DMS53 (cell line): ENCODE results near the gene DMTF1.

ENCODE experiments used
- DNase-seq: peaks from one replicate; lab custom pipeline; 2025; lab: John Stamatoyannopoulos, UW

The DMTF1 gene

GRCh38 chr7:87147500-87147899 is 4.8 kb upstream of the DMTF1 start:
- DNase-seq = no peak

DNA sequence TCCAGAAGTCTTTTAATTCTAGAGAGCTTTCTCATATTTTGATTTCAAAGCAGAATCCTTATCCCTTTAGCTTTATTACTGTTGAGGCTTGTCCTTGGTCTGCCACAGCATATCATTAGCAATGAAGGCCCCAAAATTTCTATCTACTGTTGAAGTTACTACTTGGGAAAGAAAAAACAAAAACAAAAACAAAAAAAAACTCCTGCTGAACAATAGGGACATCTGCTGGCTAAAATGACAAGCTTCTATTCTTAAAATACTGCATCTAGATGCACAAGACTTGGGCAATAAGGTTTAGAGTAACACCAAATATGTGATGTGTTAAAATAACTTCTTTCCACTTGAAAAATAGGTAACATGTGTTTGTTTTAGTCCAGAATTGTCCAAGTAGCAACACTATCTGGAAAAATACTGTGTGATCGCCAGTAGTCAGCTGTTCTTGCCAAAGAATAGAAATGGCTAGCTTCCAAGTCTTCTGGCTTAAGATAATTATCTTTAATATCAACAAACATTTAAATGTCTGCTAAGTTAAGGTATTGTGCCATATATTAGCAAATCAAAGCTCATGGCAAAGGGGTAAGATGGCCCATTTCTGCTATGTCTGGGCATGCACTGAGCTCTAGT is 3.8 kb upstream of the DMTF1 start:
- peak; percentile 70 for DNase-seq

DNA sequence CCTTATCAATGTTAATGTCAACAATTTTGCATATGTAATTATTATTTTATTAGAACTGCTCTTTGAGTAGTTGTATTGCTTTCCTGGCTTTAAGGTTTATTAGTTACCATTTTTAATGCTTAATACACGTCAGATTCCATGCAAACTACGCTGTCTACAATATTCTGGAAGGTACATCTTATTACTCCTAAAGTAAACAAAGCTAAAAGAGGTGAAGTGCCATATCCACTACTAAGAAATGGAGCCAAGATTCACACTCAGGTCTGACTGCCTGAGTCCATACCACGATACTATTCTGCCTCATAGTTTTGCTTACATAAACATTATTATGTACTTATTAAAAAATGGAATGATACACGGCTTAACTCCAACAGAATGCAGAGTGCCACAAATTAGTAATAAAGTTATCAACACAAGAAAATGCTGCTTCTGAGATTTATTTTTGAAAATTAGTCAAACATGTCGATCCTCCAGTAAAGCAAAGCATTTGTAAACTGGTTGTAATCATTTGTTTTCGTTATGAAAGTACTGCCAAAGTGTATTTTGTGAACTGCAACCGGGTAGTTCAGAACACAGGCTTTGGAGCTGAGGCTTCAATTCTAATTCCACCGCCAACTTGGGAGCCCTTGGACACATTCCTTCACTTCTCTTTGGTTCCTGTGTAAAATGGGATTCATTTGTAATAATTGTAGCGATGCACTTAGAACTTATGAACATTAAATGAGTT is 1.1 kb upstream of the DMTF1 start:
- peak; percentile 20 for DNase-seq

- DNase-seq = no peak
Measured at GRCh38 chr7:87151729-87152111, 533 bp upstream of the DMTF1 start.

GRCh38 chr7:87152897-87153641 is 816 bp downstream of the DMTF1 start:
- DNase-seq = peak; percentile 69

- no peak for DNase-seq
Measured at GRCh38 chr7:87154166-87154565, 1.9 kb downstream of the DMTF1 start.

DNA sequence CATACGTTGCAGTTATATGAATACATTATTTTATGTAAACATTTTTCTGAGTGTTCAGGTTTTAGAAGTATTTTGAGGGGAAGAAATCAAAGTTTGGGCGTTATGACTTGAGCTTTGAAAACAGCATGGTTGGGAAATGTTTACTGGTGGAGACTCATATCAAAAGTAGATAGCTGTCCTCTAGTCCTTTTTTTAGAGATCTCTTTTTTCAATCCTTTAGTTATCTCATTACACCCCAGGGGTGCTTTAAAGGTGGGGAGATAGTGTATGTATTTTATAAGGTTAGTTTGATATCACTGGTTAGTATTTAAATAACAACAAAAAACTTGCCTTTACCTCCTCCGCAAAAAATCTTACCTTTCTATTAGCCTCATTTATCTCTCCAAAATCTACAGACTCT is 2.3 kb downstream of the DMTF1 start:
- DNase-seq = no peak

DNA sequence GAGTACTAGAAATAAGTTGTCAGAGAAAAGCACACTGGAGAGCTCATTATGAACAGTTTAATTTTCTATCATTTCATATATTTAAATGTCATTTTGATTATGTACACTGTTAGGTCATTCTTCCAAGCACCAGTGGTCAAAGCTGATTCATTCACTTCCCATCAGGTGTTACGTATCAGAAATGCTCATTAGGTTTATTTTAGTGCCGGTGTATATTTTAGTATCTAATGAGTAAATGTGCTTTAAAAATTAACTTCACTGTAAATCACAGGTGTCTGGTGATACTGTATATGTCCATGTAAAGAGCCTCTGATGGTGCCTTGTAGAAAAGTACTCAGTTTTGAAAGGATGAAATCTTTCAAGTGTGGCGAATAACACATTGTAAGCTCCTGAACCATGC is 3.5 kb downstream of the DMTF1 start:
- no peak for DNase-seq

GRCh38 chr7:87156709-87157108 is 4.5 kb downstream of the DMTF1 start:
- DNase-seq = no peak

GRCh38 chr7:87159538-87159937 is 7.3 kb downstream of the DMTF1 start:
- DNase-seq = no peak

GRCh38 chr7:87164433-87164832 is 12.2 kb downstream of the DMTF1 start:
- DNase-seq = no peak

- no peak for DNase-seq
Measured at GRCh38 chr7:87170828-87171227, 18.6 kb downstream of the DMTF1 start.

DNA sequence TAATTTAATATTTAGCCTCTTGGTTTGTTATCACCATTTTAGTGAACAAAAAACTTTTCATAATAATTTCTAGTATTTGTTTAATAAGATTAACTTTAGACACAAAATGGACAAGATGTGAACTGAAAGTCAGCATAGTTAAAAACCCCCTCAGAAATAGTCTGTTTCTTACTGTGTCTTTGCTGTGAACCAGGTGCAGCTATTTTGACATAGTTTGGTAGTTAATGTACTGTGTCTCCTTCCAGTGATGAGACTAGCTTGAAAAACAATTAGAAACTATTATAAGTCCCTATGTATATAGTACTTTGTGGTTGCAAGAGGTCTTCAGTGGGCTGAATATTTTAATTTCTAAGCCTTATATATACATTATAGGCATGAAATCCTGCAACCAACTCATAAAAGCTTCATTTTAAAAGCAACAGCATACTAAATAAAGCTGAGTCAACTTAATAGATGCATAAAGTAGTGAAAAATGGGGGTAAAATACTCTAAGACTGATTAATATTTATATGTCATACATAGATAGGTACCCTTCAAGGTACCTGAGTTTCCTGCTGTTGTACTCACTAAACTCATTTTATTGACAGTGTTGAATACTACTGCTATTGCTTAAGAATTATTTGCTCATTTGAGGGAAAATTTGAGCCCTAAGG is 19.2 kb downstream of the DMTF1 start:
- no peak for DNase-seq

GRCh38 chr7:87173471-87173870 is 21.2 kb downstream of the DMTF1 start:
- DNase-seq = no peak

- no peak for DNase-seq
Measured at GRCh38 chr7:87178320-87178719, 26.1 kb downstream of the DMTF1 start.

DNA sequence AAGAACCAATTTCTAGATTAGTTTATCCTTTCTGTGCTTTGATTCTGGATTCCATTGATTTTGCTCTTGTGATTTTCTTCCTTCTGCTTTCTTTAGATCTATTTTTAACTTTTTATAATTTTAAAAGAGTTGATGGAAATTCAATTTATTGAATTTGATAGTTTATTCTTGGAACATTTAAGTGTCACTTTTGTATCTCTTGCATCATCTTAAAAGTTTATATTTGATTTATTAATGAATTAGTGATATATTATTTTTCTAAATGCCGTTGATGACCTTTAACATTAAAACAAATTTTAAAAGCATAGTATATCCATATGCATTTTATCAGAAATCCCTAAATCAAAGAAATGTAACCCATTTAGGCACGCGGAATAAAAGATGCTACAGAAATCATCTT is 26.9 kb downstream of the DMTF1 start:
- no peak for DNase-seq

DNA sequence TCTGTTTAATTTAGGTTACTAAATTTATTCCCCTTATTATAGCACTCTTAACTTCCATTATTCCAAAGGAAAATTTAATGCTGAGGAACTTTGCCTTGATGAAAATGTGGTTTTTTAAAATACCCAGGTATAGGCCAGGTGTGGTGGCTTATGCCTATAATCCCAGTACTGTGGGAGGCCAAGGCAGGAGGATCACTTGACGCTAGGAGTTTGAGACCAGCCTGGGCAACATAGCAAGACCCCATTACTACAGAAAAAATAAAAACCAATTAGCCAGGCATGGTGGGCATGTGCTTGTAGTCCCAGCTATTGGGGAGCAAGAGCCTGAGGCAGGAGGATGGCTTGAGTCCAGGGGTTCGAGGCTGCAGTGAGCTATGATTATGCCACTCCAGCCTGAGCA is 34.9 kb downstream of the DMTF1 start:
- no peak for DNase-seq

DNA sequence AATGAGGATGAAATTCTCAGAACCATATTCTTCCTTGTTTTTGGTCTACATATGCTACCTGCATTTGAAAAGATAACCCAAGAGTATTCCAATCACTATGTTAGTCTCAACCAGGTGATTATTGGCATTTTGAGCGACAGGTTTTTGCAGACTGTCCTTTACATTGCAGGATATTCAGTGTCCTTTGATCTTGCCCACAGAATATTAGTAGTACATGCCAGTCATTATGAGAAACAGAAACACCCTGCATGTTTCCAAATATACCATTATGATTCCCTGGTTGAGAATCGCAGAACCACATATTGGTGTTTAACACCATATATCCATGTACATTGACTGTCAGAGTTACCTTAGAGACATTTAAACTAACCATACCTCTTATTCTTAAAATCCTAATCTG is 36.7 kb downstream of the DMTF1 start:
- DNase-seq = no peak

DNA sequence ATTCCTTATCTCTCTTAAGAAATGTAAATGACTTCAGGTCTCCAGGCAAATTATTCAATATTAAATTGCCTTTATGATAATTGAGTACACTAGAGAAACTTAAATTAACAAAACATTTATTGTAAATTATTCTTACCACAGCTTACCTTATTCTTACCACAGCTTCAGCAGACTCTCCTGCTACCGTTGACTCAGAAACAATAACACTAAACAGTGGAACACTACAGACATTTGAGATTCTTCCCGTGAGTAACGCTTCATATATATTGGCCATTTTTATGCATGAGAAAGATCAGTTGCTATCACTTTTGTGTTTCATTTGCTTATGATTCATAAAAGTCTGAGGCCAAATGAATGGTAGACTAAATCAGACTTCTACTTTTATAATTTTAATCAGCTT is 38.5 kb downstream of the DMTF1 start:
- DNase-seq = no peak

DNA sequence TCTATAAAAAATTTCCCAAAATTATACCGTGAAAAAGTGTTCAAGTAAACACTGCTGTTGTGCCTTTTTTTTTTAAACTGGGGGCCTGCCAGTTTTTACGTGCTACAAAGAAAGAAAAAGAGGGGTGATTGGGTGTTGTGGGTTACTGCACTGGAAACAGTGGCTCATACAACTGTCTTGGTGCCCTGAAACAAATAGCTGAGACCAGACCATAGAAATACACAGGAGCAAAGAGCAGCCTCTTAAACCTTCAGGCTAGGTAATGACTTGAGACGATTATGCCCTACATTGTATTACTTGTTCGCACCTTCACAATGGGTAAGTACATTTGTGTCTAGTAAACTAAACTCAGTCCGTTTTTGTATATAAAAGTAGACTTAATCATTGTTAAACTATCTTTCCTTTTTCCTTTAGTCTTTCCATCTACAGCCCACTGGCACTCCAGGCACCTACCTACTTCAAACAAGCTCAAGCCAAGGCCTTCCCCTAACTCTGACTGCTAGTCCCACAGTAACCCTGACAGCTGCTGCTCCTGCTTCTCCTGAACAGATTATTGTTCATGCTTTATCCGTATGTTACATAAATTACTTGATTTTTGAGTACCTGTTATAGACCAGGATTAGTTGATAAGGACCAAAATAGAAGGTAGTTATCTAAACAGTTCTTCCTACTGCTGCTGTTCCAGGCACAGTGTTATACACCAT is 40.7 kb downstream of the DMTF1 start:
- no peak for DNase-seq

DNA sequence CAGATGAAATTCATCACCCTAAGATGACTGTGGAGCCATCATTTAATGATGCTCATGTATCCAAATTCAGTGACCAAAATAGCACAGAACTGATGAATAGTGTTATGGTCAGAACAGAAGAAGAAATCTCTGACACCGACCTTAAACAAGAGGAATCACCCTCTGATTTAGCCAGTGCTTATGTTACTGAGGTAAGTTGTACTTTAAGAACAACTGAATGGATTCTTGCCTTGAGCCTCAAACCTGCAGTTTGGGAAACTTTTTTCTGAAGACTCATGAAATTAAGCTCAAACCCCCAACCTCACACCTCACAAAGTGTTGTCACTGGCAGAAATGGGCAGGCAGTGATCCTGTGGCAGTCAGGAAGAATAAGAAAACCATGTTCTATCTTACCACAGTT is 41.7 kb downstream of the DMTF1 start:
- no peak for DNase-seq

- DNase-seq = no peak
Measured at GRCh38 chr7:87199241-87199640, 47.0 kb downstream of the DMTF1 start.
